Iris pigment epithelial cell (primary cell): ENCODE data around the gene ATP2C2.

Source experiments
- DNase-seq: peaks from one replicate; pipeline ENCODE4 v3.0.0-alpha.2; 2011; ENCODE audit warnings: low read depth

The ATP2C2 gene

GRCh38 chr16:84497418-84498222 is 129.3 kb downstream of the ATP2C2 start:
- DNase-seq, result no peak

GRCh38 chr16:84498223-84498610 is 129.9 kb downstream of the ATP2C2 start:
- no peak for DNase-seq

GRCh38 chr16:84498859-84499620 is 130.7 kb downstream of the ATP2C2 start:
- no peak for DNase-seq

GRCh38 chr16:84499638-84500037 is 131.3 kb downstream of the ATP2C2 start:
- no peak for DNase-seq

- DNase-seq, result no peak
Observed at GRCh38 chr16:84500531-84500930, 132.2 kb downstream of the ATP2C2 start.

- DNase-seq, result peak; percentile 68
Observed at GRCh38 chr16:84501077-84501735, 132.9 kb downstream of the ATP2C2 start.

- DNase-seq, result no peak
Observed at GRCh38 chr16:84502075-84502474, 133.7 kb downstream of the ATP2C2 start.

GRCh38 chr16:84502581-84502980 is 134.2 kb downstream of the ATP2C2 start:
- no peak for DNase-seq

- peak; percentile 20 for DNase-seq
Observed at GRCh38 chr16:84503751-84504395, 135.5 kb downstream of the ATP2C2 start.

- peak; percentile 99 for DNase-seq
Observed at GRCh38 chr16:84504420-84505248, 136.3 kb downstream of the ATP2C2 start, which contains the start of gene MEAK7. MEAK7 (minus strand) TSS chr16:84504659; CDS start chr16:84498086, 6,573 bp downstream.

- no peak for DNase-seq
Observed at GRCh38 chr16:84505249-84506187, 137.2 kb downstream of the ATP2C2 start.

- no peak for DNase-seq
Observed at GRCh38 chr16:84507011-84507982, 139.0 kb downstream of the ATP2C2 start.

GRCh38 chr16:84508502-84508901 is 140.2 kb downstream of the ATP2C2 start:
- no peak for DNase-seq

GRCh38 chr16:84509032-84509950 is 141.0 kb downstream of the ATP2C2 start:
- no peak for DNase-seq

GRCh38 chr16:84511180-84511800 is 143.0 kb downstream of the ATP2C2 start:
- DNase-seq, result peak; percentile 83

- DNase-seq, result no peak
Observed at GRCh38 chr16:84511831-84512230, 143.5 kb downstream of the ATP2C2 start.

- DNase-seq, result peak; percentile 95
Observed at GRCh38 chr16:84513123-84513522, 144.8 kb downstream of the ATP2C2 start.
